H1 (cell line): ENCODE measurements around the gene SMIM23. TPM values are rescaled to one million over a fixed set of nuclear protein-coding genes. Genes with fewer than 3 reads are reported as not detected.

Experiments used
- CTCF ChIA-PET: fragments of 300-600 bp; sonication (Branson Sonifier 250); formaldehyde crosslinking; loops from one replicate; lab custom pipeline; 2021; ENCODE audit not compliant: partially characterized antibody; lab: Charles Lee
- POLR2A ChIA-PET: fragments of 300-600 bp; sonication (Branson Sonifier 250); formaldehyde crosslinking; loops from one replicate; lab custom pipeline; 2021; ENCODE audit warnings: inconsistent platforms; ENCODE audit not compliant: partially characterized antibody; lab: Charles Lee
- DNase-seq, 2 experiments: peaks; one replicate each; pipeline versions ENCODE4 v3.0.0 to v3.0.0-alpha.2; 2010 to 2022; ENCODE audit warnings: low spot score in 2 of 2, low read depth in 1 of 2, mixed read lengths in 1 of 2
- FAIRE-seq: peaks from 2 replicates; lab custom pipeline; 2011; peaks lifted over from hg19 to GRCh38; lab: Jason Lieb, UNC
- H2AFZ ChIP-seq: 2 replicates; pipeline ENCODE4 v1.8.1; 2012; ENCODE audit warnings: low read length, inconsistent platforms
- H2AK5ac ChIP-seq: 2 replicates; pipeline ENCODE4 v1.6.1; 2013; ENCODE audit warnings: low read depth, low read length
- H2BK120ac ChIP-seq: replicated peaks from 2 replicates; pipeline ENCODE3; 2013; ENCODE audit warnings: low read depth, low read length, inconsistent platforms
- H2BK12ac ChIP-seq: 2 replicates; pipeline ENCODE4 v1.6.1; 2013; ENCODE audit warnings: low read depth, low read length
- H2BK15ac ChIP-seq: 2 replicates; pipeline ENCODE4 v1.6.1; 2013; ENCODE audit warnings: low read length
- H2BK20ac ChIP-seq: 2 replicates; pipeline ENCODE4 v1.6.1; 2013; ENCODE audit warnings: low read length
- H2BK5ac ChIP-seq: 2 replicates; pipeline ENCODE4 v1.6.1; 2013; ENCODE audit warnings: low read depth, low read length
- H3K14ac ChIP-seq: 2 replicates; pipeline ENCODE4 v1.6.1; 2013; ENCODE audit warnings: inconsistent platforms; ENCODE audit not compliant: insufficient read length
- H3K18ac ChIP-seq: 2 replicates; pipeline ENCODE4 v1.6.1; 2013; ENCODE audit warnings: low read length; ENCODE audit errors: extremely low read depth
- H3K23ac ChIP-seq: 2 replicates; pipeline ENCODE4 v1.6.1; 2013; ENCODE audit warnings: inconsistent platforms; ENCODE audit not compliant: insufficient read length
- H3K23me2 ChIP-seq: 2 replicates; pipeline ENCODE4 v1.6.1; 2013; ENCODE audit warnings: low read depth, low read length
- H3K27ac ChIP-seq: 2 replicates; pipeline ENCODE4 v1.6.1; 2011; ENCODE audit warnings: low read depth, low read length, inconsistent platforms
- H3K27me3 ChIP-seq, 4 experiments: replicated peaks in 1 of 4; 1 replicate in 1 of 4; 2 replicates in 3 of 4; pipeline versions ENCODE4 v1.6.1 to v1.8.1; 2011 to 2013; ENCODE audit warnings: low read length in 3 of 4, mild to moderate bottlenecking in 3 of 4, inconsistent platforms in 2 of 4, mixed read lengths in 2 of 4, moderate library complexity in 1 of 4; ENCODE audit not compliant: control insufficient read depth in 3 of 4, insufficient read depth in 3 of 4; ENCODE audit errors: extremely low read depth in 1 of 4
- H3K36me3 ChIP-seq, 4 experiments: 2 replicates each; pipeline versions ENCODE4 v1.6.1 to v1.8.1; 2011 to 2013; ENCODE audit warnings: mild to moderate bottlenecking in 4 of 4, low read length in 3 of 4, moderate library complexity in 2 of 4, control low read depth in 1 of 4, inconsistent platforms in 1 of 4; ENCODE audit not compliant: insufficient read depth in 4 of 4, control insufficient read depth in 2 of 4
- H3K4ac ChIP-seq: replicated peaks from 2 replicates; pipeline ENCODE3; 2013; ENCODE audit warnings: low read length, low read depth, mixed read lengths, inconsistent platforms; ENCODE audit not compliant: insufficient read length
- H3K4me1 ChIP-seq, 4 experiments: replicated peaks in 1 of 4; 1 replicate in 1 of 4; 2 replicates in 3 of 4; pipeline versions ENCODE4 v1.6.1 to v1.8.1; 2011 to 2013; ENCODE audit warnings: low read length in 3 of 4, inconsistent platforms in 2 of 4, mixed read lengths in 1 of 4; ENCODE audit not compliant: insufficient read depth in 4 of 4, control insufficient read depth in 3 of 4
- H3K4me2 ChIP-seq, 2 experiments: 2 replicates each; pipeline versions ENCODE4 v1.6.1 to v1.8.1; 2011 to 2013; ENCODE audit warnings: low read depth in 2 of 2, low read length in 2 of 2, control low read depth in 1 of 2, inconsistent platforms in 1 of 2, mild to moderate bottlenecking in 1 of 2; ENCODE audit not compliant: insufficient read depth in 1 of 2
- H3K4me3 ChIP-seq, 4 experiments: fragments of 200-600, 300-600 bp in 1 of 4; sonication (generic), shearing (Covaris generic), sonication (Bioruptor Twin) in 1 of 4; 2 replicates each; pipeline versions ENCODE4 v1.5.1 to v1.8.1; 2011 to 2016; ENCODE audit warnings: low read length in 4 of 4, low read depth in 3 of 4, control low read depth in 2 of 4, inconsistent platforms in 2 of 4, mild to moderate bottlenecking in 2 of 4, mixed read lengths in 1 of 4, moderate library complexity in 1 of 4; ENCODE audit not compliant: insufficient read depth in 2 of 4; ENCODE audit errors: extremely low read depth in 1 of 4
- H3K56ac ChIP-seq: replicated peaks from 2 replicates; pipeline ENCODE3; 2013; ENCODE audit warnings: low read depth, mild to moderate bottlenecking, mixed read lengths, low read length, inconsistent platforms; ENCODE audit not compliant: insufficient read length
- H3K79me1 ChIP-seq: 2 replicates; pipeline ENCODE4 v1.6.1; 2013; ENCODE audit warnings: low read depth, low read length, control low read depth
- H3K79me2 ChIP-seq, 2 experiments: 2 replicates each; pipeline versions ENCODE4 v1.6.1 to v1.8.1; 2012 to 2013; ENCODE audit warnings: low read length in 2 of 2, mild to moderate bottlenecking in 2 of 2, inconsistent platforms in 1 of 2; ENCODE audit not compliant: insufficient read depth in 2 of 2, control insufficient read depth in 1 of 2
- H3K9ac ChIP-seq, 4 experiments: replicated peaks in 1 of 4; 1 replicate in 1 of 4; 2 replicates in 3 of 4; pipeline versions ENCODE4 v1.6.1 to v1.8.1; 2011 to 2013; ENCODE audit warnings: low read depth in 3 of 4, low read length in 3 of 4, control low read depth in 2 of 4, mild to moderate bottlenecking in 2 of 4, moderate library complexity in 2 of 4, inconsistent platforms in 1 of 4; ENCODE audit errors: extremely low read depth in 1 of 4
- H3K9me3 ChIP-seq, 2 experiments: 2 replicates each; pipeline versions ENCODE4 v1.6.1 to v1.8.1; 2012 to 2013; ENCODE audit warnings: mild to moderate bottlenecking in 2 of 2, moderate library complexity in 2 of 2, control low read depth in 1 of 2, inconsistent platforms in 1 of 2, low read depth in 1 of 2, low read length in 1 of 2, mixed read lengths in 1 of 2; ENCODE audit not compliant: insufficient read depth in 2 of 2
- H4K20me1 ChIP-seq, 2 experiments: replicated peaks in 1 of 2; 2 replicates each; pipeline versions ENCODE3 to v1.8.1; 2011 to 2013; ENCODE audit warnings: inconsistent platforms in 2 of 2, low read length in 2 of 2, mild to moderate bottlenecking in 1 of 2; ENCODE audit not compliant: insufficient read depth in 2 of 2, control insufficient read depth in 1 of 2
- H4K5ac ChIP-seq: 2 replicates; pipeline ENCODE4 v1.6.1; 2013; ENCODE audit warnings: low read length, low read depth, mixed read lengths, inconsistent platforms; ENCODE audit not compliant: insufficient read length
- H4K8ac ChIP-seq: 2 replicates; pipeline ENCODE4 v1.8.0; 2013; ENCODE audit warnings: mild to moderate bottlenecking, moderate library complexity, low read length, inconsistent platforms; ENCODE audit not compliant: insufficient read depth; ENCODE audit errors: extremely low read depth
- H4K91ac ChIP-seq: replicated peaks from 2 replicates; pipeline ENCODE3; 2013; ENCODE audit warnings: low read length, mixed read lengths, inconsistent platforms; ENCODE audit not compliant: insufficient read length
- ASH2L ChIP-seq: fragments of 200-600, 300-600 bp; sonication (generic); IDR thresholded peaks from one replicate; pipeline ENCODE4 v1.7.1; 2017; ENCODE audit warnings: low read length
- WGBS, 2 experiments: shearing (Covaris generic) in 1 of 2; methylation state at CpG; one replicate each; pipeline versions ENCODE4 v1.1.6 to v1.1.7; 2013 to 2015; ENCODE audit warnings: low lambda C conversion rate in 2 of 2, mixed read lengths in 2 of 2, inconsistent platforms in 1 of 2, low coverage in 1 of 2, missing lambda C conversion rate in 1 of 2; ENCODE audit not compliant: insufficient replicate concordance in 2 of 2, insufficient coverage in 1 of 2, insufficient read length in 1 of 2; ENCODE audit errors: extremely low coverage in 1 of 2, missing lambda C conversion rate in 1 of 2; 5-methylcytosine and 5-hydroxymethylcytosine counted together
- polyA plus RNA-seq, 7 experiments: library from polyadenylated mRNA; depleted of rRNA in 3 of 7; stranded (reverse) in 5 of 7; unstranded in 2 of 7; fragments of >200 nt in 5 of 7; fragments of 200-250 nt in 2 of 7; gene quantifications; 1 replicate in 5 of 7; 2 replicates in 1 of 7; 4 replicates in 1 of 7; pipeline versions ENCODE4 v1.2.1 to v1.2.3, GENCODE V29; 2011 to 2013; ENCODE audit warnings: missing spikeins in 2 of 7, mixed read lengths in 2 of 7
- total RNA-seq: library from RNA; stranded (reverse); fragmentation: NEBNext Ultra II Directional; extraction: Animal tissue kit (Norgen Biotek cat#: 25700); gene quantifications from 2 replicates; pipeline ENCODE4 v1.2.1, GENCODE V29; 2021
- TF ChIP-seq, protein P1 (sequence below): IDR thresholded peaks from 2 replicates; pipeline ENCODE4 v1.6.1; 2012; ENCODE audit warnings: inconsistent platforms

Gene SMIM23
- total and polyA plus RNA-seq, 2 of the 8 experiments (the other 6 are each of a cell fraction or from before 2014, with no cell fraction given) = not detected

DNA sequence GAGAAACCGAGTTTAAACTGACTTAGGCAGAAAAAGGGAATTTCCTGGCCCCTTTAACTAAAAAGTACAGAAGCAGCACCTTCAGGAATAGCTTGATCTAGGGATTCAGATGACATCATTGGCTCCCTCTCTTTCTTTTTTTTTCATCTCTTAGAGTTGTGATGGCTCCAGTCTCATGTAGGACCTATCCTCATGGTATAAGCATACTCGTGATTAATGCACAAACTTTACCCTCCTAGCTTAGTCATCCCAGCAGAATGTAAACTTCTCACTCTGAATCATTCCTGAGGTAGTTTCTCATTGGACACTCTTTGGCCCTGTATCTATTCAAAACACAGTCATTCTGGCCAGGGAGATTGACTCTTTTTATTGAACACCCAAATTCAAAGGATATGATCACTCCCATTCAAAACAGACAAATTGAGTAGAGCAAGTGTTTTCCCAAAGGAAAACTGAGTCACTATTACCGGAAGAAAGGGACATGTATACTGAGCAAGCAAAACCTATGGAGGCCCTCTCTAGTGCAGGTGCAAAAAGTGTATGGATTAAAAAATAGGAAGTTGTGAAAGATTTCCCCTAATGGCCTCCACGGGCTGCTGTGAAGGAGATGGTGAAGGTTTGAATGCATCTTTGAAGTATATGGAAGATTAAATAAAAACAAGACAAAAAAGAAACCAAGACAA lies 27.6 kb upstream of the SMIM23 start:
- Histone ChIP-seq H3K14ac (no peak overlapping the region), H3K23me2 (no peaks in the 10 kb centered on the region), H3K4me2 (no peak overlapping the region), H3K4ac (no peak overlapping the region), H3K27ac (no peak overlapping the region), H3K79me1 (no peaks in the 10 kb centered on the region), H3K23ac (no peak overlapping the region), H2BK20ac (no peak overlapping the region), H2BK120ac (no peak overlapping the region), H3K4me1 (no peaks in the 10 kb centered on the region), H4K8ac (no peak overlapping the region), H4K5ac (no peak overlapping the region), H4K91ac (no peak overlapping the region), H2BK5ac (no peak overlapping the region), H3K9ac (no peak overlapping the region), H2BK15ac (no peak overlapping the region), H3K18ac (no peak overlapping the region), H2AK5ac (no peak overlapping the region), H3K4me3 (no peak overlapping the region), H3K27me3 (no peaks in the 10 kb centered on the region; a peak in 1 of 7 replicates), H4K20me1 (no peaks in the 10 kb centered on the region), H2BK12ac (no peak overlapping the region), H3K79me2 (no peaks in the 10 kb centered on the region), H3K9me3 (no peaks in the 10 kb centered on the region), H3K56ac (no peak overlapping the region), H2AFZ (no peak overlapping the region), H3K36me3 (no peaks in the 10 kb centered on the region)
- no peak for FAIRE-seq
- ChIA-PET POLR2A (no interaction called here), CTCF (interaction anchor here (0.7 to 1.9 kb wide), 6 partner anchors 9 to 275 kb away, joined by 3 to 5 read pairs (median 4); no protein-coding TSS in a partner anchor)
- WGBS, 2 experiments = 87% methylated on average over 4 of the region's 4 CpGs; no CpG with 5 or more reads in 1 of the 2 experiments
- TF ChIP-seq, protein P1, sequence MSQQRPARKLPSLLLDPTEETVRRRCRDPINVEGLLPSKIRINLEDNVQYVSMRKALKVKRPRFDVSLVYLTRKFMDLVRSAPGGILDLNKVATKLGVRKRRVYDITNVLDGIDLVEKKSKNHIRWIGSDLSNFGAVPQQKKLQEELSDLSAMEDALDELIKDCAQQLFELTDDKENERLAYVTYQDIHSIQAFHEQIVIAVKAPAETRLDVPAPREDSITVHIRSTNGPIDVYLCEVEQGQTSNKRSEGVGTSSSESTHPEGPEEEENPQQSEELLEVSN = no peak
- no peak for TF ChIP-seq ASH2L
- no peak for DNase-seq
